Hepatocyte (in vitro differentiated cells): ENCODE measurements around the gene DDX4. TPM values are rescaled to one million over a fixed set of nuclear protein-coding genes. Genes with fewer than 3 reads are reported as not detected.

Source experiments
- DNase-seq: peaks from one replicate; pipeline ENCODE4 v3.0.0-alpha.2; 2016; ENCODE audit warnings: low spot score
- H2AFZ ChIP-seq: fragments of 200-600 bp; sonication (generic); 2 replicates; pipeline ENCODE4 v1.6.0; 2016; ENCODE audit warnings: antibody characterized with exemption, mild to moderate bottlenecking
- H3K27ac ChIP-seq: fragments of 200-600 bp; sonication (generic); 2 replicates; pipeline ENCODE4 v1.5.1; 2016; ENCODE audit warnings: mild to moderate bottlenecking
- H3K27me3 ChIP-seq: fragments of 200-600 bp; sonication (generic); 2 replicates; pipeline ENCODE4 v1.6.1; 2016
- H3K36me3 ChIP-seq: fragments of 200-600 bp; sonication (generic); replicated peaks from 2 replicates; pipeline ENCODE4 v1.5.1; 2016; ENCODE audit warnings: low read depth; ENCODE audit not compliant: insufficient read depth
- H3K4me1 ChIP-seq: fragments of 200-600 bp; sonication (generic); 2 replicates; pipeline ENCODE4 v1.5.1; 2016; ENCODE audit warnings: mild to moderate bottlenecking, moderate library complexity; ENCODE audit not compliant: insufficient read depth
- H3K4me2 ChIP-seq: fragments of 200-600 bp; sonication (generic); 2 replicates; pipeline ENCODE4 v1.6.0; 2016
- H3K4me3 ChIP-seq: fragments of 200-600 bp; sonication (generic); 2 replicates; pipeline ENCODE4 v1.5.1; 2016; ENCODE audit warnings: mild to moderate bottlenecking
- H3K79me2 ChIP-seq: fragments of 200-600 bp; sonication (generic); 2 replicates; pipeline ENCODE4 v1.6.0; 2017; ENCODE audit warnings: mild to moderate bottlenecking
- H3K9me2 ChIP-seq: fragments of 200-600 bp; sonication (generic); replicated peaks from 2 replicates; pipeline ENCODE4 v1.6.0; 2017; ENCODE audit warnings: mild to moderate bottlenecking; ENCODE audit not compliant: insufficient read depth
- H3K9me3 ChIP-seq: fragments of 200-600 bp; sonication (generic); 2 replicates; pipeline ENCODE4 v1.5.1; 2016; ENCODE audit warnings: low read depth, mild to moderate bottlenecking
- H4K20me1 ChIP-seq: fragments of 200-600 bp; sonication (generic); 2 replicates; pipeline ENCODE4 v1.6.0; 2016; ENCODE audit warnings: mild to moderate bottlenecking; ENCODE audit not compliant: insufficient read depth, poor library complexity, severe bottlenecking
- EZH2 ChIP-seq: fragments of 200-600 bp; sonication (generic); IDR thresholded peaks from 2 replicates; pipeline ENCODE4 v1.6.1; 2016; ENCODE audit warnings: antibody characterized with exemption, mild to moderate bottlenecking, borderline replicate concordance
- EZH2phosphoT487 ChIP-seq: fragments of 200-600 bp; sonication (generic); IDR thresholded peaks from one replicate; pipeline ENCODE4 v1.6.1; 2018; ENCODE audit warnings: antibody characterized with exemption, mild to moderate bottlenecking, low read depth, moderate library complexity; ENCODE audit not compliant: unreplicated experiment, severe bottlenecking
- WGBS: methylation state at CpG from one replicate; pipeline ENCODE4 v1.1.6; 2016; ENCODE audit warnings: low lambda C conversion rate; ENCODE audit errors: missing lambda C conversion rate; 5-methylcytosine and 5-hydroxymethylcytosine counted together
- polyA plus RNA-seq: library from polyadenylated mRNA; unstranded; fragments of >200 nt; fragmentation: Nextera tagmentation; extraction: Ambion mirVana; gene quantifications from 2 replicates; pipeline ENCODE4 v1.2.1, GENCODE V29; 2016
- total RNA-seq: library from RNA; depleted of rRNA; stranded (reverse); fragments of >200 nt; gene quantifications from 2 replicates; pipeline ENCODE4 v1.2.3, GENCODE V29; 2014
- TF ChIP-seq, protein P1 (sequence below): fragments of 200-600 bp; sonication (generic); IDR thresholded peaks from 2 replicates; pipeline ENCODE4 v1.5.1; 2016; ENCODE audit warnings: antibody characterized with exemption, mild to moderate bottlenecking; ENCODE audit not compliant: poor library complexity

Gene DDX4
- total and polyA plus RNA-seq, 2 experiments from 2014 or later: 0.17 TPM; not detected in 1

DNA sequence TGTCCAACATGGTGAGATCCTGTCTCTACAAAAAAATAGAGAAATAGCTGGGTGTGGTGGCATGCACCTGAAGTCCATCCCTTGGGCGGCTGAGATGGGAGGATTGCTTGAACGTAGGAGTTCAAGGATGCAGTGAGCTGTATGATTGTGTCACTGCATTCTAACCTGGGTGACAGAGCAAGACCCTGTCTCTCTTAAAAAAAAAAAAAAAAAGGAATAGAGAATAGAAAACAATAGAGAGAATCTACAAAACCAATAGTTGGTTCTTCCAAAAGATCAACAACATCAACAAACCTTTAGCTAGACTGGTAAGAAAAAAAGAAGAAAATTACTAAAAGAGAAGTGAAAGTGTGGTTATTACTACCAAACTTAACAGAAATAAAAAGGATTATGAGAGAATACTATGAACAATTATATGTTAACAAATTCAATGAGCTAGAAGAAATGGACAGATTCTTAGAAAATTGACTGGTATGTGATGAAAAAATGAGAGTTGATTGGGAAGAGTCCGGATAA is 17.6 kb upstream of the DDX4 start:
- H3K9me2 ChIP-seq: no peaks in the 10 kb centered on the region
- no peaks in the 10 kb centered on the region for H3K9me3 ChIP-seq
- H3K27me3 ChIP-seq: no peaks in the 10 kb centered on the region
- H3K4me2 ChIP-seq: no peak overlapping the region
- H3K4me3 ChIP-seq: no peak overlapping the region
- no peaks in the 10 kb centered on the region for H3K4me1 ChIP-seq
- H2AFZ ChIP-seq: no peak overlapping the region
- no peak overlapping the region for H3K27ac ChIP-seq
- TF ChIP-seq, protein P1, sequence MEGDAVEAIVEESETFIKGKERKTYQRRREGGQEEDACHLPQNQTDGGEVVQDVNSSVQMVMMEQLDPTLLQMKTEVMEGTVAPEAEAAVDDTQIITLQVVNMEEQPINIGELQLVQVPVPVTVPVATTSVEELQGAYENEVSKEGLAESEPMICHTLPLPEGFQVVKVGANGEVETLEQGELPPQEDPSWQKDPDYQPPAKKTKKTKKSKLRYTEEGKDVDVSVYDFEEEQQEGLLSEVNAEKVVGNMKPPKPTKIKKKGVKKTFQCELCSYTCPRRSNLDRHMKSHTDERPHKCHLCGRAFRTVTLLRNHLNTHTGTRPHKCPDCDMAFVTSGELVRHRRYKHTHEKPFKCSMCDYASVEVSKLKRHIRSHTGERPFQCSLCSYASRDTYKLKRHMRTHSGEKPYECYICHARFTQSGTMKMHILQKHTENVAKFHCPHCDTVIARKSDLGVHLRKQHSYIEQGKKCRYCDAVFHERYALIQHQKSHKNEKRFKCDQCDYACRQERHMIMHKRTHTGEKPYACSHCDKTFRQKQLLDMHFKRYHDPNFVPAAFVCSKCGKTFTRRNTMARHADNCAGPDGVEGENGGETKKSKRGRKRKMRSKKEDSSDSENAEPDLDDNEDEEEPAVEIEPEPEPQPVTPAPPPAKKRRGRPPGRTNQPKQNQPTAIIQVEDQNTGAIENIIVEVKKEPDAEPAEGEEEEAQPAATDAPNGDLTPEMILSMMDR: no peak
- no peak for TF ChIP-seq EZH2
- TF ChIP-seq EZH2phosphoT487: no peak
- H3K79me2 ChIP-seq: no peaks in the 10 kb centered on the region
- DNase-seq: no peak
- 96% methylated on average over 3 of the region's 3 CpGs for WGBS
- no peaks in the 10 kb centered on the region for H3K36me3 ChIP-seq
- H4K20me1 ChIP-seq: no peaks in the 10 kb centered on the region

GRCh38 chr5:55724281-55724680 is 13.6 kb upstream of the DDX4 start:
- Histone ChIP-seq H3K27me3 (no peaks in the 10 kb centered on the region), H2AFZ (no peak overlapping the region), H4K20me1 (no peaks in the 10 kb centered on the region)

GRCh38 chr5:55731848-55732247 is 6.0 kb upstream of the DDX4 start:
- DNase-seq: no peak
- no peak overlapping the region for H2AFZ ChIP-seq
- no peak overlapping the region for H3K4me3 ChIP-seq
- no peak overlapping the region for H3K4me2 ChIP-seq
- no peaks in the 10 kb centered on the region for H4K20me1 ChIP-seq
- H3K9me3 ChIP-seq: no peaks in the 10 kb centered on the region
- H3K79me2 ChIP-seq: no peaks in the 10 kb centered on the region
- WGBS: 90% methylated on average over 3 of the region's 3 CpGs
- no peaks in the 10 kb centered on the region for H3K27me3 ChIP-seq
- no peaks in the 10 kb centered on the region for H3K4me1 ChIP-seq
- no peak for TF ChIP-seq EZH2
- TF ChIP-seq, protein P1: no peak
- no peak for TF ChIP-seq EZH2phosphoT487
- no peaks in the 10 kb centered on the region for H3K36me3 ChIP-seq
- no peaks in the 10 kb centered on the region for H3K9me2 ChIP-seq
- no peak overlapping the region for H3K27ac ChIP-seq

More at GRCh38 chr5:55724281-55724680, 13.6 kb upstream of the DDX4 start:
- Histone ChIP-seq H3K4me3 (no peak overlapping the region), H3K4me2 (no peak overlapping the region), H3K4me1 (no peaks in the 10 kb centered on the region), H3K9me3 (no peaks in the 10 kb centered on the region), H3K79me2 (no peaks in the 10 kb centered on the region), H3K9me2 (no peaks in the 10 kb centered on the region), H3K36me3 (no peaks in the 10 kb centered on the region), H3K27ac (no peak overlapping the region)
- TF ChIP-seq EZH2phosphoT487 (no peak), EZH2 (no peak)
- TF ChIP-seq, protein P1: no peak
- 92% methylated on average over 4 of the region's 4 CpGs for whole genome bisulfite sequencing
- no peak for DNase-seq

DNA sequence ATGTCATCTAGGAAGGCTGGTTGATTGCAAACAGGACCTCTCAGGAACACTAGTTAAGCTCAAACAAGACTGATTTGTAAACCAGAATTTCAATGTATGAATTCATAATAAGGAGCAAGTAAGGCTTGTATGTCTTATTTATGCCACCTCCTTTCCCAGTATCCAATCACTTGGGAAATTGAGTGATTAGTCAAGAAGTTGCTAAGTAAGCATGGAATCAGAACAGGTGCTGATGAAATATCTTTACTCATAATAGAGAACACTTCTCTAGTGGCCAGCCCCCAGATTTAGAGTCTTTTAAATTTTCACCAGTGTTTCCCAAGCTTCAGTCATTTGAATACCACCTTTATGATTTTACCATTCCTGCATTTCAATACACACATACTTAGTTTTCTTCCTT is 5.3 kb upstream of the DDX4 start:
- H3K4me2 ChIP-seq: no peak overlapping the region
- no peaks in the 10 kb centered on the region for H3K36me3 ChIP-seq
- H3K4me1 ChIP-seq: no peaks in the 10 kb centered on the region
- no peak overlapping the region for H3K27ac ChIP-seq
- H3K4me3 ChIP-seq: no peak overlapping the region
- no peaks in the 10 kb centered on the region for H3K27me3 ChIP-seq
- no peak for DNase-seq
- TF ChIP-seq, protein P1: no peak
- no peak for TF ChIP-seq EZH2phosphoT487
- no peak for TF ChIP-seq EZH2
- no peaks in the 10 kb centered on the region for H3K9me2 ChIP-seq
- no peaks in the 10 kb centered on the region for H3K79me2 ChIP-seq
- no peaks in the 10 kb centered on the region for H3K9me3 ChIP-seq
- no peaks in the 10 kb centered on the region for H4K20me1 ChIP-seq
- H2AFZ ChIP-seq: no peak overlapping the region
